Uterus (tissue), 4 donors: Measurements from ENCODE around the gene CRISPLD2. TPM values are rescaled to one million over a fixed set of nuclear protein-coding genes. Genes with fewer than 3 reads are reported as not detected.

Source experiments
- DNase-seq, 2 donors: peaks; one replicate each; pipeline ENCODE4 v3.0.0-alpha.2; 2019 to 2020
- H3K27ac ChIP-seq, 2 donors: fragments of 200-600 bp; sonication (generic); 1 replicate in 1 of 2; 2 replicates in 1 of 2; pipeline ENCODE4 v1.5.1; 2016 to 2018
- H3K27me3 ChIP-seq, 2 donors: fragments of 200-600 bp; sonication (generic); one replicate each; pipeline ENCODE4 v1.5.1; 2018 to 2019; ENCODE audit warnings: control low read depth in 1 of 2
- H3K36me3 ChIP-seq, 2 donors: fragments of 200-600 bp; sonication (generic); one replicate each; pipeline ENCODE4 v1.5.1; 2019; ENCODE audit warnings: control low read depth in 1 of 2
- H3K4me1 ChIP-seq, 2 donors: fragments of 200-600 bp; sonication (generic); one replicate each; pipeline ENCODE4 v1.5.1; 2018 to 2019; ENCODE audit warnings: control low read depth in 1 of 2
- H3K4me3 ChIP-seq, 2 donors: fragments of 200-600 bp; sonication (generic); 1 replicate in 1 of 2; 2 replicates in 1 of 2; pipeline ENCODE4 v1.5.1; 2018 to 2019; ENCODE audit warnings: mild to moderate bottlenecking in 1 of 2
- H3K9me3 ChIP-seq, 2 donors: fragments of 200-600 bp; sonication (generic); one replicate each; pipeline ENCODE4 v1.5.1; 2019; ENCODE audit warnings: control low read depth in 1 of 2
- CTCF ChIP-seq, 4 experiments: fragments of 200-600 bp in 2 of 4; fragments of 450-650 bp in 2 of 4; sonication (generic) in 2 of 4; IDR thresholded peaks; one replicate each; pipeline ENCODE4 v1.5.1; 2016 to 2019; ENCODE audit warnings: antibody characterized with exemption in 4 of 4, mild to moderate bottlenecking in 2 of 4, moderate library complexity in 1 of 4
- POLR2A ChIP-seq, 2 donors: fragments of 450-650 bp; IDR thresholded peaks; one replicate each; pipeline ENCODE4 v1.6.1; 2016; ENCODE audit warnings: antibody characterized with exemption in 2 of 2, mild to moderate bottlenecking in 1 of 2, moderate library complexity in 1 of 2
- intact Hi-C: fragments of 100-400 bp; cut with DNase I; formaldehyde crosslinking; loops from one replicate; pipeline ENCODE4 v1.15.1; 2023; ENCODE audit warnings: low total_unique reads
- total RNA-seq, 4 donors: library from RNA; depleted of rRNA in 3 of 4; stranded (reverse); fragments of >200 nt in 3 of 4; gene quantifications; one replicate each; pipeline versions ENCODE4 v1.1.0 to v1.2.4, GENCODE V29; 2014 to 2023
- donor health status: DM: yes; HTN: yes; CAD: no.

Gene CRISPLD2
- total RNA-seq, 4 donors from 2014 or later = 108 to 441 (median 190) TPM

- H3K9me3 ChIP-seq = no peaks in the 10 kb centered on the region
- intact Hi-C loops = no loop called here
- no peaks in the 10 kb centered on the region for H3K4me1 ChIP-seq
- peak overlapping the region; percentile 10 to 49 for H3K27ac ChIP-seq
- no peak for DNase-seq
- no peak overlapping the region for H3K4me3 ChIP-seq
- no peaks in the 10 kb centered on the region for H3K36me3 ChIP-seq
- no peaks in the 10 kb centered on the region for H3K27me3 ChIP-seq
- TF ChIP-seq CTCF (IDR thresholded peaks at IDR 0.05) (no peak), POLR2A (IDR thresholded peaks at IDR 0.05) (no peak)
These were observed 65.0 kb downstream of the CRISPLD2 start for GRCh38 chr16:84884596-84885341.

- TF ChIP-seq POLR2A (IDR thresholded peaks at IDR 0.05) (no peak), CTCF (IDR thresholded peaks at IDR 0.05) (no peak)
- intact Hi-C loops = no loop called here
- no peak overlapping the region for H3K4me3 ChIP-seq
- no peak for DNase-seq
- H3K4me1 ChIP-seq = no peaks in the 10 kb centered on the region
- H3K27ac ChIP-seq = peak overlapping the region; percentile 10 to 49
- no peaks in the 10 kb centered on the region for H3K36me3 ChIP-seq
- H3K9me3 ChIP-seq = no peaks in the 10 kb centered on the region
- H3K27me3 ChIP-seq = no peaks in the 10 kb centered on the region
These were observed 65.6 kb downstream of the CRISPLD2 start for GRCh38 chr16:84885342-84885910.

- intact Hi-C loops = no loop called here
- Histone ChIP-seq H3K4me3 (no peak overlapping the region), H3K9me3 (no peaks in the 10 kb centered on the region), H3K36me3 (no peaks in the 10 kb centered on the region), H3K4me1 (no peaks in the 10 kb centered on the region), H3K27ac (no peak overlapping the region), H3K27me3 (no peaks in the 10 kb centered on the region)
- no peak for TF ChIP-seq POLR2A (IDR thresholded peaks at IDR 0.05)
- no peak for TF ChIP-seq CTCF (IDR thresholded peaks at IDR 0.05)
- DNase-seq = no peak
These were observed 66.8 kb downstream of the CRISPLD2 start for GRCh38 chr16:84886497-84887090.

GRCh38 chr16:84887207-84887606 lies 67.4 kb downstream of the CRISPLD2 start:
- H3K4me3 ChIP-seq = no peak overlapping the region
- no peaks in the 10 kb centered on the region for H3K4me1 ChIP-seq
- no peaks in the 10 kb centered on the region for H3K9me3 ChIP-seq
- no peaks in the 10 kb centered on the region for H3K27me3 ChIP-seq
- TF ChIP-seq CTCF (IDR thresholded peaks at IDR 0.05) = no peak
- TF ChIP-seq POLR2A (IDR thresholded peaks at IDR 0.05) = no peak
- no peak overlapping the region for H3K27ac ChIP-seq
- no peak for DNase-seq
- intact Hi-C loops = no loop called here
- H3K36me3 ChIP-seq = no peaks in the 10 kb centered on the region

GRCh38 chr16:84888450-84888849 lies 68.7 kb downstream of the CRISPLD2 start:
- no peaks in the 10 kb centered on the region for H3K4me1 ChIP-seq
- no peaks in the 10 kb centered on the region for H3K36me3 ChIP-seq
- DNase-seq = no peak
- no peak for TF ChIP-seq CTCF (IDR thresholded peaks at IDR 0.05)
- no peak for TF ChIP-seq POLR2A (IDR thresholded peaks at IDR 0.05)
- no peak overlapping the region for H3K4me3 ChIP-seq
- intact Hi-C loops = no loop called here
- H3K9me3 ChIP-seq = no peaks in the 10 kb centered on the region
- no peak overlapping the region for H3K27ac ChIP-seq
- no peaks in the 10 kb centered on the region for H3K27me3 ChIP-seq
